GM10266 (cell line): ENCODE data around the gene GDAP1L1.

Source experiments
- DNase-seq: peaks from one replicate; pipeline ENCODE4 v3.0.0; 2012; ENCODE audit errors: extremely low spot score
- TF ChIP-seq, protein P1 (sequence below): IDR thresholded peaks from 2 replicates; pipeline ENCODE4 v1.5.1; 2012; ENCODE audit warnings: mild to moderate bottlenecking, low read depth; ENCODE audit not compliant: control insufficient read depth, insufficient read depth; ENCODE audit errors: missing control alignments

GDAP1L1 gene

GRCh38 chr20:44241796-44242195 is 5.3 kb upstream of the GDAP1L1 start:
- TF ChIP-seq, protein P1, sequence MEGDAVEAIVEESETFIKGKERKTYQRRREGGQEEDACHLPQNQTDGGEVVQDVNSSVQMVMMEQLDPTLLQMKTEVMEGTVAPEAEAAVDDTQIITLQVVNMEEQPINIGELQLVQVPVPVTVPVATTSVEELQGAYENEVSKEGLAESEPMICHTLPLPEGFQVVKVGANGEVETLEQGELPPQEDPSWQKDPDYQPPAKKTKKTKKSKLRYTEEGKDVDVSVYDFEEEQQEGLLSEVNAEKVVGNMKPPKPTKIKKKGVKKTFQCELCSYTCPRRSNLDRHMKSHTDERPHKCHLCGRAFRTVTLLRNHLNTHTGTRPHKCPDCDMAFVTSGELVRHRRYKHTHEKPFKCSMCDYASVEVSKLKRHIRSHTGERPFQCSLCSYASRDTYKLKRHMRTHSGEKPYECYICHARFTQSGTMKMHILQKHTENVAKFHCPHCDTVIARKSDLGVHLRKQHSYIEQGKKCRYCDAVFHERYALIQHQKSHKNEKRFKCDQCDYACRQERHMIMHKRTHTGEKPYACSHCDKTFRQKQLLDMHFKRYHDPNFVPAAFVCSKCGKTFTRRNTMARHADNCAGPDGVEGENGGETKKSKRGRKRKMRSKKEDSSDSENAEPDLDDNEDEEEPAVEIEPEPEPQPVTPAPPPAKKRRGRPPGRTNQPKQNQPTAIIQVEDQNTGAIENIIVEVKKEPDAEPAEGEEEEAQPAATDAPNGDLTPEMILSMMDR: no peak
- no peak for DNase-seq

DNA sequence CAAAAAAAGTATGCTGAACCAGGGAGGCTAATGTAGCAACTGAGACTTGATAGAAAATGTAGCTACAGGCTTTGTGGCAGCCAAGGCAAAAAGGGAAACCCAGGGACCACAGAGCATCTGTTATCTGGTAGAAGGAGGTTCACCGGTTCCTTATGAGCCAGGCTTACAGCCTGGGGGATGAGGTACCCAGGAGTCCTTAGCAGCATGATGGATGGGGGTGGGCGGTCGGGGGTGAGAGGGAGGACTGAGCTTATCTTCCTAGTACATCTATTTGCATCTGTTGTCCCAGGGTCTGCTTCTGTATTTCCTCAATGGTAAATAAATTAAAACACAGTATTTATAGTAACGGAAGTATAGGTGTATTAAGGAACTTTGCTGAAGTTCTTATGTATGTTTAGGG is 1.1 kb upstream of the GDAP1L1 start:
- no peak for DNase-seq
- TF ChIP-seq, protein P1: no peak

- peak; percentile 50 for DNase-seq
- TF ChIP-seq, protein P1: peak; percentile 8
Observed at GRCh38 chr20:44247586-44248409, 690 bp downstream of the GDAP1L1 start.

DNA sequence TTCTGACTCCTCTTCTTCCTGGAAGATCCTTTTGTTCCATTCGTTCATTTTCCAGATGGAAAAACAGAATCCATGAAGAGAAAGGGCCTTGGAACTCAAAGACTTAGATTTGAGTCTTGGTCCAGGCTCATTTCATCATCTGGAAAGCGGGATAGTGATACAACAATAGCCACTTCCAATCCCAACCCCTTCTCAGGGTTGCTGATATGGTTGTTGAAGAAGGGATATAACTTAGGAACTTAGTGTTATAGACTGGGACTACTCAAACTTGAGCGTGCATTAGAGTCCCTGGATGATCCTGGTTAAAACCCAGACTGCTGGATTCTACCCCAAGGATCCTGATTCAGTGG is 1.3 kb downstream of the GDAP1L1 start:
- TF ChIP-seq, protein P1: no peak
- DNase-seq: no peak

- no peak for DNase-seq
- TF ChIP-seq, protein P1: no peak
Observed at GRCh38 chr20:44251284-44251683, 4.2 kb downstream of the GDAP1L1 start.

DNA sequence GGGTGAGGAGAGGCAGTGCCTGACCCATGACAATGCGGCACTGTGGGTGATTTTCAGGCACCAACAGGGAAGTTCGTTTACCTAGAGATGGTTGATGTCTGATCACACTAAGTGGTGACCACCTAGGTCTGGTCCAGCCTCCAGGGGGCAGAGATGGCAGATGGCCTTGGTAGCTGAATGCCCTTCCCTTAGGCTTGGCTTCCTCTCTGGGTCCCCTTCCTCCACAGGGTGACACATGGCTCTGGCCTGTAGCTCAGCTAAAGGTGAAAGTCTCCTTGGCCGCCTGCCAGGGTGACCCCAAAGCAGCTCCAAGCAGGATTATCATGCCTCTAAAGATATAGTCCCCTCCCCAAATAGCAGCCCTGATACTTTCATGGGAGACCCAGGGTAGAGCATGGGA is 6.4 kb downstream of the GDAP1L1 start:
- TF ChIP-seq, protein P1: no peak
- DNase-seq: no peak

DNA sequence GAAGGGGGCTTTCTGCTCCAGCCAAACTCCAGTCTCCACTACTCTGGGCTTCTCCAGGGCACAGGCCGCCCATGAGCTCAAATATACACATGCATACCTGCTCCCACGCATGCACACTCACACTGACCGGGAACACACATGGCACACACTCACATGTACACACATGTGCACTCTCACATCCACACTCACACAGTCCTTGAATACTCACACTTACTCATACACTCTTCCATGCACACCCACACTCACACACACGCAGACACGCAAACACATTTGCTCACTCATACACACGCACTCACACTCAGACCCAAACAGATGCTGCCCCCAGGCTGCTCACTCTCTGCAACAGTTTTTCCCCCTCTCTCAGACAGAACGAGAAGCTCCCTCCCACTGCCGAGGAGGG is 7.0 kb downstream of the GDAP1L1 start:
- TF ChIP-seq, protein P1: no peak
- no peak for DNase-seq
